IMR-90 (cell line): ENCODE results near the gene MMP24. TPM values are rescaled to one million over a fixed set of nuclear protein-coding genes. Genes with fewer than 3 reads are reported as not detected.

ENCODE experiments used
- ATAC-seq: fragments of 200-7000 bp; cut with Tn5 transposase; 2 replicates; pipeline ENCODE4 v1.9.1; 2020; ENCODE audit warnings: low read depth, mild to moderate bottlenecking, moderate library complexity
- BruUV-seq: library from RNA; stranded (reverse); fragments of 400-500 nt; replicated peaks from 2 replicates; lab custom pipeline; 2021; lab: Mats Ljungman, UMichigan
- CTCF ChIA-PET: fragments of 300-600 bp; formaldehyde crosslinking; extraction: SDS; loops from one replicate; lab custom pipeline; 2021; ENCODE audit warnings: antibody characterized with exemption; lab: Yijun Ruan, JAX
- POLR2A ChIA-PET: fragments of 300-600 bp; sonication (Branson Sonifier 250); formaldehyde crosslinking; loops from one replicate; lab custom pipeline; 2022; ENCODE audit warnings: antibody characterized with exemption; ENCODE audit not compliant: unreplicated experiment; lab: Charles Lee
- DNase-seq: peaks from one replicate; pipeline ENCODE4 v3.0.0; 2013
- H2AFZ ChIP-seq: replicated peaks from 2 replicates; pipeline ENCODE3; 2013; ENCODE audit warnings: low read length, mild to moderate bottlenecking; ENCODE audit not compliant: poor library complexity
- H2AK5ac ChIP-seq: 2 replicates; pipeline ENCODE4 v1.6.1; 2013; ENCODE audit warnings: low read depth, low read length, inconsistent platforms
- H2AK9ac ChIP-seq: replicated peaks from 2 replicates; pipeline ENCODE3; 2013; ENCODE audit warnings: mild to moderate bottlenecking, low read depth, low read length, moderate library complexity; ENCODE audit not compliant: poor library complexity
- H2BK120ac ChIP-seq: 2 replicates; pipeline ENCODE4 v1.6.1; 2013; ENCODE audit warnings: low read depth, low read length, inconsistent platforms
- H2BK15ac ChIP-seq: 3 replicates; pipeline ENCODE4 v1.6.1; 2013; ENCODE audit warnings: low read depth, low read length, inconsistent platforms
- H2BK20ac ChIP-seq: 2 replicates; pipeline ENCODE4 v1.6.1; 2013; ENCODE audit warnings: low read depth, mild to moderate bottlenecking, inconsistent platforms, low read length, moderate library complexity
- H2BK5ac ChIP-seq: 2 replicates; pipeline ENCODE4 v1.6.1; 2013; ENCODE audit warnings: mild to moderate bottlenecking, low read depth, low read length, inconsistent platforms; ENCODE audit not compliant: poor library complexity, severe bottlenecking
- H3K14ac ChIP-seq: replicated peaks from 2 replicates; pipeline ENCODE4 v1.6.1; 2013; ENCODE audit warnings: low read depth, low read length, inconsistent platforms
- H3K18ac ChIP-seq: 2 replicates; pipeline ENCODE4 v1.6.1; 2013; ENCODE audit warnings: low read depth, low read length, control low read depth
- H3K23ac ChIP-seq: 2 replicates; pipeline ENCODE4 v1.6.1; 2013; ENCODE audit warnings: low read depth, low read length, inconsistent platforms
- H3K27ac ChIP-seq: 2 replicates; pipeline ENCODE4 v1.5.1; 2013; ENCODE audit warnings: mild to moderate bottlenecking, control low read depth, low read length; ENCODE audit not compliant: insufficient read depth
- H3K27me3 ChIP-seq: 2 replicates; pipeline ENCODE4 v1.6.1; 2013; ENCODE audit warnings: low read length; ENCODE audit not compliant: control insufficient read depth, insufficient read depth
- H3K36me3 ChIP-seq: 2 replicates; pipeline ENCODE4 v1.6.1; 2013; ENCODE audit warnings: low read length, mixed read lengths; ENCODE audit not compliant: control insufficient read depth, insufficient read depth
- H3K4ac ChIP-seq: 2 replicates; pipeline ENCODE4 v1.6.1; 2013; ENCODE audit warnings: low read depth, low read length, inconsistent platforms
- H3K4me1 ChIP-seq: 2 replicates; pipeline ENCODE4 v1.6.1; 2013; ENCODE audit warnings: low read length, mixed read lengths; ENCODE audit not compliant: control insufficient read depth, insufficient read depth
- H3K4me2 ChIP-seq: 2 replicates; pipeline ENCODE4 v1.6.1; 2013; ENCODE audit warnings: low read depth, mild to moderate bottlenecking, control low read depth, low read length, moderate library complexity
- H3K4me3 ChIP-seq: 2 replicates; pipeline ENCODE4 v1.5.1; 2013; ENCODE audit warnings: low read depth, mild to moderate bottlenecking, control low read depth, low read length, moderate library complexity; ENCODE audit not compliant: insufficient read depth
- H3K56ac ChIP-seq: 2 replicates; pipeline ENCODE4 v1.6.1; 2013; ENCODE audit warnings: low read length, inconsistent platforms; ENCODE audit not compliant: insufficient read depth; ENCODE audit errors: extremely low read depth
- H3K79me1 ChIP-seq, 2 experiments: 2 replicates each; pipeline ENCODE4 v1.6.1; 2013; ENCODE audit warnings: low read length in 2 of 2, inconsistent platforms in 1 of 2, low read depth in 1 of 2
- H3K9ac ChIP-seq: 2 replicates; pipeline ENCODE4 v1.6.1; 2013; ENCODE audit warnings: low read depth, low read length, control low read depth
- H3K9me1 ChIP-seq: 2 replicates; pipeline ENCODE4 v1.6.1; 2013; ENCODE audit warnings: low read length, inconsistent platforms; ENCODE audit not compliant: insufficient read depth
- H3K9me3 ChIP-seq: 2 replicates; pipeline ENCODE4 v1.6.1; 2013; ENCODE audit warnings: low read length; ENCODE audit not compliant: control insufficient read depth, insufficient read depth
- H4K20me1 ChIP-seq: 2 replicates; pipeline ENCODE4 v1.6.1; 2013; ENCODE audit warnings: low read length, inconsistent platforms; ENCODE audit not compliant: insufficient read depth
- H4K5ac ChIP-seq: 2 replicates; pipeline ENCODE4 v1.6.1; 2013; ENCODE audit warnings: mild to moderate bottlenecking, low read depth, low read length, control low read depth
- H4K8ac ChIP-seq, 2 experiments: 2 replicates each; pipeline ENCODE4 v1.6.1; 2013; ENCODE audit warnings: low read depth in 2 of 2, low read length in 2 of 2, control low read depth in 1 of 2, inconsistent platforms in 1 of 2
- H4K91ac ChIP-seq: 2 replicates; pipeline ENCODE4 v1.6.1; 2013; ENCODE audit warnings: low read depth, low read length, inconsistent platforms; ENCODE audit not compliant: insufficient read depth
- BHLHE40 ChIP-seq: fragments of 150-350 bp; IDR thresholded peaks from 2 replicates; pipeline ENCODE4 v1.6.1; 2016; ENCODE audit warnings: mild to moderate bottlenecking, low read depth, low read length
- CEBPB ChIP-seq: IDR thresholded peaks from 2 replicates; pipeline ENCODE4 v1.6.1; 2012; ENCODE audit warnings: low read depth, low read length, improper control_type of control experiment
- CHD1 ChIP-seq: IDR thresholded peaks from 2 replicates; pipeline ENCODE4 v1.6.1; 2012; ENCODE audit warnings: low read depth, low read length, improper control_type of control experiment
- CTCF ChIP-seq: conservative IDR thresholded peaks from 2 replicates; pipeline ENCODE4 v1.5.1; 2012; ENCODE audit warnings: mild to moderate bottlenecking, low read depth, low read length, improper control_type of control experiment
- ELK1 ChIP-seq: fragments of 150-350 bp; IDR thresholded peaks from 2 replicates; pipeline ENCODE4 v1.6.1; 2016; ENCODE audit warnings: low read depth, mild to moderate bottlenecking, low read length, moderate library complexity, borderline replicate concordance
- MAFK ChIP-seq: IDR thresholded peaks from 2 replicates; pipeline ENCODE4 v1.6.1; 2012; ENCODE audit warnings: low read depth, low read length, improper control_type of control experiment
- MAZ ChIP-seq: IDR thresholded peaks from 2 replicates; pipeline ENCODE4 v1.6.1; 2012; ENCODE audit warnings: low read depth, mild to moderate bottlenecking, low read length, improper control_type of control experiment, moderate library complexity, borderline replicate concordance
- MXI1 ChIP-seq: IDR thresholded peaks from 2 replicates; pipeline ENCODE4 v1.6.1; 2012; ENCODE audit warnings: low read depth, mild to moderate bottlenecking, low read length, moderate library complexity, borderline replicate concordance
- NFE2L2 ChIP-seq: fragments of 150-350 bp; IDR thresholded peaks from 2 replicates; pipeline ENCODE4 v1.6.1; 2016; ENCODE audit warnings: low read depth, mild to moderate bottlenecking, low read length
- POLR2A ChIP-seq: IDR thresholded peaks from 2 replicates; pipeline ENCODE4 v1.6.1; 2012; ENCODE audit warnings: mild to moderate bottlenecking, low read depth, low read length
- RCOR1 ChIP-seq: IDR thresholded peaks from 2 replicates; pipeline ENCODE4 v1.6.1; 2012; ENCODE audit warnings: mild to moderate bottlenecking, low read length, improper control_type of control experiment; ENCODE audit not compliant: insufficient replicate concordance
- RFX5 ChIP-seq: IDR thresholded peaks from 2 replicates; pipeline ENCODE4 v1.8.0; 2012; ENCODE audit warnings: low read depth, mild to moderate bottlenecking, low read length, moderate library complexity
- SMC3 ChIP-seq: fragments of 150-350 bp; IDR thresholded peaks from 2 replicates; pipeline ENCODE4 v1.6.1; 2016; ENCODE audit warnings: low read depth, mild to moderate bottlenecking, antibody characterized with exemption, low read length, moderate library complexity
- USF2 ChIP-seq: fragments of 150-350 bp; IDR thresholded peaks from 2 replicates; pipeline ENCODE4 v1.6.1; 2017; ENCODE audit warnings: mild to moderate bottlenecking, antibody characterized with exemption, low read length, low read depth
- WGBS, 2 experiments: methylation state at CpG; one replicate each; pipeline versions ENCODE4 v1.1.5 to v1.1.7; 2013; ENCODE audit warnings: missing lambda C conversion rate in 2 of 2; ENCODE audit not compliant: insufficient read length in 1 of 2; ENCODE audit errors: extremely low coverage in 2 of 2; 5-methylcytosine and 5-hydroxymethylcytosine counted together
- dilution Hi-C: fragments of 300-500 bp; cut with HindIII; formaldehyde crosslinking; loops from one replicate; pipeline ENCODE4 v1.14.3; 2018; ENCODE audit warnings: low sequenced_read_pairs; ENCODE audit not compliant: unreplicated experiment
- in situ Hi-C: fragments of 300-500 bp; cut with MboI; formaldehyde crosslinking; loops from 3 replicates; pipeline ENCODE4 v1.14.3; 2019; ENCODE audit warnings: low sequenced_read_pairs, inconsistent platforms, mixed read lengths
- intact Hi-C: fragments of 100-400 bp; cut with micrococcal nuclease; formaldehyde crosslinking; loops from 2 replicates; pipeline ENCODE4 v1.10.0; 2022
- polyA plus RNA-seq, 3 experiments: library from polyadenylated mRNA; depleted of rRNA; stranded (reverse); fragments of >200 nt; gene quantifications; 2 replicates each; pipeline ENCODE4 v1.2.3, GENCODE V29; 2012; ENCODE audit warnings: low replicate concordance in 1 of 3
- total RNA-seq: library from RNA; depleted of rRNA; stranded (reverse); fragments of >200 nt; gene quantifications from 2 replicates; pipeline ENCODE4 v1.2.3, GENCODE V29; 2012

The MMP24 gene
- total and polyA plus RNA-seq, 2 of the 4 experiments (the other 2 are of a cell fraction): 0.36 to 0.79 TPM

- H3K27me3 ChIP-seq: no peaks in the 10 kb centered on the region
- ChIA-PET CTCF (no interaction called here), POLR2A (no interaction called here)
- H3K9ac ChIP-seq: no peak overlapping the region
- H4K20me1 ChIP-seq: 0 out of 2 replicates have a peak, but pooled peaks cover 5% of the 10 kb centered on the region
- no peak overlapping the region for H3K23ac ChIP-seq
- no TSS peak for BruUV-seq
- no peak overlapping the region for H3K4me2 ChIP-seq
- H3K79me1 ChIP-seq: peaks cover 14 to 38% of the 10 kb centered on the region in 2 experiments
- H3K36me3 ChIP-seq: peaks cover 44% of the 10 kb centered on the region
- no peak overlapping the region for H3K4me3 ChIP-seq
- H3K27ac ChIP-seq: no peak overlapping the region
- H3K4ac ChIP-seq: no peak overlapping the region
- H3K9me3 ChIP-seq: no peaks in the 10 kb centered on the region
- WGBS, 2 experiments: 93% methylated on average over 13 of the region's 20 CpGs; no CpG with 5 or more reads in 1 of the 2 experiments
- H3K18ac ChIP-seq: no peak overlapping the region
- no peak overlapping the region for H2BK15ac ChIP-seq
- H2AK5ac ChIP-seq: no peak overlapping the region
- no peak overlapping the region for H4K91ac ChIP-seq
- H4K8ac ChIP-seq: no peak overlapping the region
- in situ Hi-C loops: loop anchor here (25.0 kb wide), 1 partner anchor 409 kb away; the partner anchor contains the start of gene GGT7
- H3K9me1 ChIP-seq: peaks cover 6% of the 10 kb centered on the region; the same call in 1 of the 2 replicates
- DNase-seq (no peak), ATAC-seq (no peak; the same call in 1 of the 2 replicates)
- intact Hi-C loops: loop anchor here (10.0 kb wide), 2 partner anchors 164 to 396 kb away; partner anchors contain the start of genes ACSS2, GDF5 and GGT7
- dilution Hi-C loops: no loop called here
- no peak overlapping the region for H2BK120ac ChIP-seq
- H2BK20ac ChIP-seq: no peak overlapping the region
- H3K4me1 ChIP-seq: peaks cover 1% of the 10 kb centered on the region; the same call in 1 of the 2 replicates
- H3K14ac ChIP-seq: no peak overlapping the region
- no peak overlapping the region for H4K5ac ChIP-seq
- peak overlapping the region; percentile 0 for H2AFZ ChIP-seq
- no peak overlapping the region for H3K56ac ChIP-seq
- H2BK5ac ChIP-seq: no peak overlapping the region
- no peak overlapping the region for H2AK9ac ChIP-seq
- TF ChIP-seq SMC3 (no peak), MXI1 (no peak), USF2 (no peak), BHLHE40 (no peak), CTCF (no peak), CEBPB (no peak), MAFK (no peak), CHD1 (no peak), ELK1 (no peak), NFE2L2 (no peak), RCOR1 (no peak), POLR2A (no peak), RFX5 (no peak), MAZ (no peak)
Measured at GRCh38 chr20:35271073-35271882, 44.8 kb downstream of the MMP24 start.
